Middle frontal gyrus (tissue), 1 donor: ENCODE measurements around the gene CNR2.
"Not testable (repeated sequence)": the region's sequence is repeated elsewhere in the genome, so short reads cannot be mapped to it uniquely, and the experiment has no call there.

Experiments used
- DNase-seq: peaks from one replicate; pipeline ENCODE4 v3.0.0-alpha.2; 2015; ENCODE audit warnings: low spot score; ENCODE audit errors: extremely low spot score

CNR2 gene

GRCh38 chr1:23837908-23838307 is 75.3 kb downstream of the CNR2 start:
- no peak for DNase-seq

- DNase-seq: no peak
Observed at GRCh38 chr1:23836037-23836436, 77.1 kb downstream of the CNR2 start.

DNA sequence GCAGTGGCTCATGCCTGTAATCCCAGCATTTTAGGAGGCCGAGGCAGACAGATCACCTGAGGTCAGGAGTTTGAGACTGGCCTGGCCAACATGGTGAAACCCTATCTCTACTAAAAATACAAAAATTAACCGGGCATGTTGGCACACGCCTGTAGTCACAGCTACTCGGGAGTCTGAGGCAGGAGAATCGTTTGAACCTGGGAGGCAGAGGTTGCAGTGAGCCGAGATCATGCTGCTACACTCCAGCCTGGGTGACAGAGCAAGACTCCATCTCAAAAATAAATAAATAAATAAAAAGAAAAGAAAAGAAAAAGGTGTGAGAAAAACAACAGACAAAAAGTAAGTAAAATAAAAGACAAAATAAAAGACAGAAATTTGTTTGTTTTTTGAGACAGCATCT is 79.0 kb downstream of the CNR2 start:
- DNase-seq: not testable (repeated sequence)

GRCh38 chr1:23827717-23828116 is 85.4 kb downstream of the CNR2 start:
- no peak for DNase-seq

DNA sequence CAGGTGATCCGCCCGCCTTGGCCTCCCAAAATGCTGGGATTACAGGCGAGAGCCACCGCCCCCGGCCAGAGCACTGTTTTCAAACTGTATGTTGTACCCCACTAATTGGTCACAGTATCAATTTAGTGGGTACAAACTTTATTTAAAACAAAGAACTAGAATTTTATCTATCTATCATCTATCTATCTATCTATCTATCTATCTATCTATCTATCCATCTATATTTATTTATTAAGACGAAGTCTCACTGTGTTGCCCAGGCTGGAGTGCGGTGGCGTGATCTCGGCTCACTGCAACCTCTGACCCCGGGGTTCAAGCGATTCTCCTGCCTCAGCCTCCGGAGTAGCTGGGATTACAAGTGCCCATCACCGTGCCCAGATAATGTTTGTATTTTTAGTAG is 86.6 kb downstream of the CNR2 start:
- DNase-seq: not testable (repeated sequence)

GRCh38 chr1:23825762-23826522 is 87.2 kb downstream of the CNR2 start:
- DNase-seq: no peak

- peak; percentile 87 for DNase-seq
Observed at GRCh38 chr1:23825076-23825761, 87.9 kb downstream of the CNR2 start, which contains the start of gene HMGCL. HMGCL (minus strand) TSS chr1:23825429; CDS start chr1:23825415, 14 bp downstream.

- DNase-seq: no peak
Observed at GRCh38 chr1:23824711-23825075, 88.5 kb downstream of the CNR2 start.

- DNase-seq: no peak
Observed at GRCh38 chr1:23823767-23824166, 89.4 kb downstream of the CNR2 start.
